SK-MEL-5 (cell line): ENCODE measurements around the gene PTGDS. TPM values are rescaled to one million over a fixed set of nuclear protein-coding genes. Genes with fewer than 3 reads are reported as not detected.

ENCODE experiments used
- DNase-seq: peaks from one replicate; pipeline ENCODE4 v3.0.0-alpha.2; 2016; ENCODE audit warnings: low read depth, low spot score
- in situ Hi-C: cut with HindIII; loops from 2 replicates; pipeline ENCODE4 v1.10.0; 2016; ENCODE audit warnings: low sequenced_read_pairs, high pct_unique_total_duplicates, low pct_unique_long_range_greater_than_20kb
- total RNA-seq: library from RNA; depleted of rRNA; stranded (reverse); fragments of >200 nt; shearing (Covaris generic); gene quantifications from 2 replicates; pipeline ENCODE4 v1.2.3, GENCODE V29; 2014

The PTGDS gene
- total RNA-seq, 1 experiment from 2014 or later, result not detected

- in situ Hi-C loops, result loop anchor here (25.0 kb wide), 2 partner anchors 94 to 131 kb away; partner anchors contain the start of genes ABCA2, FUT7, NPDC1 and RABL6
- no peak for DNase-seq
Measured at GRCh38 chr9:136943291-136944211, 33.8 kb upstream of the PTGDS start.

GRCh38 chr9:136944212-136944518 lies 33.1 kb upstream of the PTGDS start:
- peak; percentile 43 for DNase-seq
- in situ Hi-C loops, result loop anchor here (25.0 kb wide), 2 partner anchors 93 to 132 kb away; partner anchors contain the start of genes ABCA2, FUT7, NPDC1 and RABL6

- DNase-seq, result peak; percentile 93
- in situ Hi-C loops, result loop anchor here (25.0 kb wide), 2 partner anchors 93 to 132 kb away; partner anchors contain the start of genes ABCA2, FUT7, NPDC1 and RABL6
Measured at GRCh38 chr9:136944519-136945332, 32.6 kb upstream of the PTGDS start, which contains the start of the genes C8G and FBXW5. Gene C8G, plus strand, starts transcription at chr9:136945243. Its CDS starts 78 bp downstream, at chr9:136945321. Gene FBXW5, minus strand, starts transcription at chr9:136944738. Its CDS starts 655 bp downstream, at chr9:136944083.

- in situ Hi-C loops, result loop anchor here (25.0 kb wide), 2 partner anchors 92 to 133 kb away; partner anchors contain the start of genes ABCA2, FUT7, NPDC1 and RABL6
- DNase-seq, result no peak
Measured at GRCh38 chr9:136945333-136946227, 31.7 kb upstream of the PTGDS start.

DNA sequence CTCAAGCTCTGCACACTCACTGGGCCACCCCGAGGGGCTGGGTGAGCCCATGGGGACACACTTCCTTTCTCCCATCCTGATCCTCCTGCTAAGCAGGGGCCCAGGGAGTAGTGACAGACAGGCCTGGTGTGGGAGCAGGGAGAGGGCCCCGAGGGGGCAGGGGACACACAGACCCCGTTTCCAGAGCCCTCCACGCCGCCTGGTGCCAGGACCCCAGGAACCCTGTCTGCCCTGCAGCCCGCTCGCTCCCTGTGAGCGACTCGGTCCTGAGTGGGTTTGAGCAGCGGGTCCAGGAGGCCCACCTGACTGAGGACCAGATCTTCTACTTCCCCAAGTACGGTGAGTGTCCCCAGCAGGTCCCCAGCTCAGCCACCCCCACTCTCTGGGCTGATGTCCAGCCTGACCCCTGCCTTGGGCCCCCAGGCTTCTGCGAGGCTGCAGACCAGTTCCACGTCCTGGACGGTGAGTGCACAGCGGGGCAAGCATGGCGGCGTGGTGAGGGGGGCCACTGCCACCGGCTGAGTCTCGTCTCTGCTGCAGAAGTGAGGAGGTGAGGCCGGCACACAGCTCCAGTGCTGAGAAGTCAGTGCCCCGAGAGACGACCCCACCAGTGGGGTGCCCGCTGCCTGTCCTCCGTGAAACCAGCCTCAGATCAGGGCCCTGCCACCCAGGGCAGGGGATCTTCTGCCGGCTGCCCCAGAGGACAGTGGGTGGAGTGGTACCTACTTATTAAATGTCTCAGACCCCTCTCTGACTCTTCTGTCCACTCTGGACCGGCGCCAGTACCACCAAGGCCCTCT lies 30.9 kb upstream of the PTGDS start:
- DNase-seq, result no peak
- in situ Hi-C loops, result loop anchor here (25.0 kb wide), 2 partner anchors 91 to 134 kb away; partner anchors contain the start of genes ABCA2, FUT7, NPDC1 and RABL6

GRCh38 chr9:136947028-136947891 lies 30.0 kb upstream of the PTGDS start:
- no peak for DNase-seq
- in situ Hi-C loops, result loop anchor here (25.0 kb wide), 2 partner anchors 90 to 135 kb away; partner anchors contain the start of genes ABCA2, FUT7, NPDC1 and RABL6

DNA sequence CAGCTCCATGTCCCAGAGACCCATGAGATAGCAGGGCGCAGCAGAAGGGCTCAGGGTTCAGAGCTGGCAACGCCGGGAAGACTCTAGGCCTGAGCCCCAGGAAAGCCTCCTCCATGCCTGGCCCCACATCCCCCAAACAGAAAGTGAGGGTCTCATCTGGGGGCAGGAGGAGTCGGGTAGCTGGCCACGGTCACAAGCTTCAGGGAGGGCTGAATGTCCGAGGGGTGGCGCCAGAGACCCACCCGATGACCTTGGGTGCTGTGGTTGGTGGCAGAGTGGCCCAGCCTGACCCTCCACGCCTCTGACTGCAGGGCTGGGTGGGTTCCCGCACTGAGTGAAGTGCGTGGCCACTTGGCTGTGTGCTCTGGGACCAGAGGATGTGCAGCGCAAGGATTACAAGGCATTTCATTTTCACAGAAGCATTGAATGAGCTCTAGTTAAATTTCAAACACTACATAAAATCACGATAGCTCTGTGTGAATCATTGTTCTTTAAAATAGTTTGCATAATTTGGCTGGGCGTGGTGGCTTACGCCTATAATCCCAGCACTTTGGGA lies 29.3 kb upstream of the PTGDS start:
- in situ Hi-C loops, result loop anchor here (25.0 kb wide), 2 partner anchors 89 to 136 kb away; partner anchors contain the start of genes ABCA2, FUT7, NPDC1 and RABL6
- DNase-seq, result peak; percentile 64

GRCh38 chr9:136949239-136949816 lies 28.0 kb upstream of the PTGDS start:
- in situ Hi-C loops, result loop anchor here (25.0 kb wide), 2 partner anchors 88 to 137 kb away; partner anchors contain the start of genes ABCA2, FUT7, NPDC1 and RABL6
- DNase-seq, result no peak

DNA sequence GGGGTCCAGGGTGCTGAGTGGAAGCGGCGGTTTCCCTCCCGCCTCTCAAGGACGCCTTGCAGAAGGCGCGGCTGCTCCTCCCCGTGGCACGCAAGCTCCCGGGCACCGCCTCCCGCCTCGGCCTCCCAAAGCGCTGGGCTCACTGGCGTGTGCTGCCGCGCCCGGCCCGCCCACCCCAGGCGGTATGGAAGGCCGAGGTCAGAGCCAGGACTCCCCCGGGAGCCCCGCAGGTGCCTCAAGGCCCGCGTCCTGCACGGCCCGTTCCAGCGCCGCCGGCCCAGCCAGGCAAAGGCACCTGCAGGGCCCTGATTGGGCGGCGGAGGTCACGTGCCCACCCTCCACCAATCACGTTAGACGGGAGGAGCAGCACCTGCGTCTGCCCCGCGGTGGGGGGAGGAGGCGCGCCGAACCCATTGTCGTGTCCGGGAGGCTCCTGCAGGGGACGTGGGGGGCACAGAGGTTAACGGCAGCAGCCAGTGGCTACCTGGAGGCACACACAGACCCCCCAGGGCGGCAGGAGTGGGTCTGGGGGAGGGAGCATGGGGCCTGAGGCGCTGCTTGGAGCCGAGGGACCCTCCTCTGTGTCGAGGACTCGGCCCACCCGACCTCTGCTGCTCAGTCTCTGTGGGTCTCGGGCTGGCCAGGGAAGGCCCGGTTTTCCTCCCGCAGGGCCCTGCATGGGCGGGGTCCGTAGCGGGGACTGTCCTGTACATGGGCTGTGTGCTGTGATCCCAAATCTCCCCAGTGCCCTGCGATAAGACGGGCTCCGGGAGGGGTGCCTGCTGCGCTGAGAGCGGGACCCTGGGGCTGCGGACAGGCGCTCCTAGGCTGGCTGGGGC lies 27.3 kb upstream of the PTGDS start:
- DNase-seq, result peak; percentile 91
- in situ Hi-C loops, result loop anchor here (25.0 kb wide), 2 partner anchors 87 to 138 kb away; partner anchors contain the start of genes ABCA2, FUT7, NPDC1 and RABL6

- DNase-seq, result no peak
Measured at GRCh38 chr9:136950656-136951276, 26.5 kb upstream of the PTGDS start.

GRCh38 chr9:136951541-136952320 lies 25.6 kb upstream of the PTGDS start, which contains the start of gene LCN12:
Gene LCN12, plus strand, starts transcription at chr9:136952273. Its CDS starts 55 bp downstream, at chr9:136952328.
- DNase-seq, result no peak
- in situ Hi-C loops, result no loop called here

More at GRCh38 chr9:136950656-136951276, 26.5 kb upstream of the PTGDS start:
- in situ Hi-C loops, result no loop called here

DNA sequence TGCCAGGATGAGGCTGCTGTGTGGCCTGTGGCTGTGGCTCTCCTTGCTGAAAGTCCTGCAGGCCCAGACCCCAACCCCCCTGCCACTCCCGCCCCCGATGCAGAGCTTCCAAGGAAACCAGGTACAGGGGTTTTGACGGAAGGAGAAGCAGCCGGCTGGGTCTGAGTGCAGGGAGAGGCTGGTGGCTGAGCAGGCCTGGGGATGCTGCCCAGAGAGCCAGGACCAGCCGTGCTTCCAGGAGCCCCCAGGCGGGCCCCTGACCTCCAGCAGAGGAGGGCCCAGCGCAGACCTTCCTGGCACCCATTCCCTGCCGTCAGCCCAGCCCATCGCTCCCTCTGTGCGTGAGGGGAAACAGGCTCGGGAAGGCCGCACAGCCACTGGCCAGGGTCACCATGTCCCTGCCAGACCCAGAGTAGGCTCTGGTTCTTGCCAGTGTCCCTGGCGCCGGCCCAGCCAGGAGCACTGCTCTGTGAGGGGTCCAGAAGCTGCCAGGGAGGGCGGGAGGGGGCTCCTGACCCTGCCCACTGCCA lies 24.9 kb upstream of the PTGDS start:
- in situ Hi-C loops, result no loop called here
- DNase-seq, result no peak
